Measurements from ENCODE around the gene KRTCAP2. TPM values are rescaled to one million over a fixed set of nuclear protein-coding genes. Genes with fewer than 3 reads are reported as not detected.

The KRTCAP2 gene
- total and polyA plus RNA-seq, 10 of the 15 experiments (the other 5 are each of a cell fraction or from before 2014, with no cell fraction given), result 61.3 to 238 (median 141) TPM

- ChIA-PET CTCF (interaction anchor here (0.6 to 5.7 kb wide), 6 partner anchors 11 to 405 kb away, joined by 3 to 154 read pairs (median 6); partner anchors contain the start of genes KRTCAP2 and MSTO1), RAD21 (ENCODE audit: unreplicated experiment) (interaction anchor here (1.4 kb wide), 1 partner anchor 21 kb away, joined by 4 read pairs; no protein-coding TSS in a partner anchor), SMC1A (ENCODE audit: uncharacterized antibody, unreplicated experiment) (interaction anchor here (1.2 kb wide), 1 partner anchor 38 kb away, joined by 3 read pairs; no protein-coding TSS in a partner anchor), POLR2A (interaction anchor here (0.6 kb wide), 1 partner anchor 41 kb away, joined by 3 read pairs; no protein-coding TSS in a partner anchor)
- in situ Hi-C loops (cut with MboI) (no loop called here), intact Hi-C loops (cut with micrococcal nuclease; ENCODE audit: unreplicated experiment) (loop anchor here (5.0 kb wide), 2 partner anchors 37 to 387 kb away; a partner anchor contains a TSS)
- Histone ChIP-seq H3K27ac (ENCODE audit: control insufficient read depth, insufficient read depth) (no peak overlapping the region), H2AFZ (ENCODE audit: control insufficient read depth, low read depth, low read length) (no peak overlapping the region), H3K9me3 (replicated peaks; ENCODE audit: control insufficient read depth, insufficient read depth, low read length) (no peaks in the 10 kb centered on the region), H3K4me1 (ENCODE audit: control insufficient read depth, insufficient read depth, low read length) (peaks cover 14% of the 10 kb centered on the region), H3K36me3 (ENCODE audit: control insufficient read depth in 2 of 2, insufficient read depth in 2 of 2, low read length in 1 of 2) (no peaks in the 10 kb centered on the region), H3K27me3 (replicated peaks in 1 of 2; ENCODE audit: control insufficient read depth in 2 of 2, insufficient read depth in 2 of 2, low read length in 1 of 2) (no peaks in the 10 kb centered on the region; a peak in 1 of 4 replicates), H4K20me1 (ENCODE audit: control insufficient read depth, insufficient read depth) (no peaks in the 10 kb centered on the region), H3K79me2 (ENCODE audit: control insufficient read depth, insufficient read depth, low read length) (peaks cover 10% of the 10 kb centered on the region), H3K4me2 (ENCODE audit: control insufficient read depth, insufficient read depth) (no peak overlapping the region), H3K4me3 (no peak overlapping the region), H3K9ac (ENCODE audit: control insufficient read depth, insufficient read depth, low read length) (no peak overlapping the region)
- FAIRE-seq (no peak), DNase-seq (ENCODE audit: low read depth, low spot score) (no peak), ATAC-seq (no peak)
- BruUV-seq (replicated peaks), result no TSS peak
- 83% methylated on average over 14 of the region's 14 CpGs for WGBS (ENCODE audit: insufficient coverage, insufficient replicate concordance, low lambda C conversion rate, missing lambda C conversion rate)
- TF ChIP-seq POU2F2 (IDR thresholded peaks at IDR 0.05; ENCODE audit: borderline replicate concordance, low read depth, low read length), result no peak
- TF ChIP-seq ZBTB4 (CRISPR knock-in tag; IDR thresholded peaks at IDR 0.05), result no peak
- no peak for TF ChIP-seq BACH1 (IDR thresholded peaks at IDR 0.05; ENCODE audit: borderline replicate concordance)
- TF ChIP-seq MLLT1 (IDR thresholded peaks at IDR 0.05), result no peak
- no peak for TF ChIP-seq RB1 (IDR thresholded peaks at IDR 0.05; ENCODE audit: borderline replicate concordance)
- TF ChIP-seq DPF2 (IDR thresholded peaks at IDR 0.05), result no peak
- no peak for TF ChIP-seq TARDBP (IDR thresholded peaks at IDR 0.05; ENCODE audit: borderline replicate concordance)
- TF ChIP-seq POLR2A (IDR thresholded peaks at IDR 0.05; ENCODE audit: low read depth, low read length), result no peak
- no peak for TF ChIP-seq ZNF384 (IDR thresholded peaks at IDR 0.05; ENCODE audit: borderline replicate concordance, low read depth, low read length)
- TF ChIP-seq ATF3 (IDR thresholded peaks at IDR 0.05; ENCODE audit: borderline replicate concordance, extremely low read depth, low read depth, low read length), result no peak
- no peak for TF ChIP-seq EED (IDR thresholded peaks at IDR 0.05; ENCODE audit: low read depth)
- TF ChIP-seq FOXK2 (IDR thresholded peaks at IDR 0.05), result no peak
- no peak for TF ChIP-seq TAF1 (IDR thresholded peaks at IDR 0.05; ENCODE audit: borderline replicate concordance, low read depth, low read length)
- TF ChIP-seq E2F4 (IDR thresholded peaks at IDR 0.05; ENCODE audit: low read depth, low read length), result no peak
Measured at GRCh38 chr1:155205035-155205434, 31.9 kb upstream of the KRTCAP2 start.

Data from GM12878 (cell line).